OCI-LY7 (cell line): ENCODE data around the gene XK. TPM values are rescaled to one million over a fixed set of nuclear protein-coding genes. Genes with fewer than 3 reads are reported as not detected.
A peak's percentile ranks its signal among the peaks of the same experiment; 100 is the strongest.
"Not testable (repeated sequence)": the region's sequence is repeated elsewhere in the genome, so short reads cannot be mapped to it uniquely, and the experiment has no call there.

ENCODE experiments used
- BruUV-seq: library from RNA; stranded (reverse); fragments of 400-500 nt; replicated peaks from 2 replicates; lab custom pipeline; 2021; lab: Mats Ljungman, UMichigan
- CTCF ChIA-PET: fragments of 300-600 bp; sonication (Branson Sonifier 250); formaldehyde crosslinking; loops from one replicate; lab custom pipeline; 2022; ENCODE audit warnings: antibody characterized with exemption; ENCODE audit not compliant: unreplicated experiment; lab: Charles Lee
- POLR2A ChIA-PET: fragments of 300-600 bp; sonication (Branson Sonifier 250); formaldehyde crosslinking; loops from one replicate; lab custom pipeline; 2022; ENCODE audit warnings: antibody characterized with exemption; lab: Charles Lee
- DNase-seq: peaks from one replicate; pipeline ENCODE4 v3.0.0-alpha.2; 2015; ENCODE audit warnings: low spot score
- H2AFZ ChIP-seq: fragments of 200-600 bp; sonication (generic), shearing (Covaris generic); 2 replicates; pipeline ENCODE4 v1.6.1; 2014; ENCODE audit warnings: mild to moderate bottlenecking, antibody characterized with exemption, low read length, moderate library complexity
- H3K27ac ChIP-seq: fragments of 200-600 bp; sonication (generic); 2 replicates; pipeline ENCODE4 v1.5.1; 2014; ENCODE audit warnings: mixed run types, low read depth, mild to moderate bottlenecking, moderate library complexity, low read length, inconsistent platforms; ENCODE audit not compliant: poor library complexity, severe bottlenecking
- H3K36me3 ChIP-seq: fragments of 200-600 bp; sonication (generic); 2 replicates; pipeline ENCODE4 v1.6.1; 2014; ENCODE audit warnings: mild to moderate bottlenecking, antibody characterized with exemption, low read length, moderate library complexity, mixed read lengths; ENCODE audit not compliant: insufficient read depth
- H3K4me1 ChIP-seq: fragments of 200-600 bp; sonication (generic); 2 replicates; pipeline ENCODE4 v1.5.1; 2014; ENCODE audit warnings: mild to moderate bottlenecking, low read length; ENCODE audit not compliant: insufficient read depth, poor library complexity, severe bottlenecking
- H3K4me2 ChIP-seq: fragments of 200-600 bp; sonication (generic); 2 replicates; pipeline ENCODE4 v1.6.1; 2014; ENCODE audit warnings: mild to moderate bottlenecking, low read length
- H3K4me3 ChIP-seq: fragments of 200-600 bp; sonication (generic); 2 replicates; pipeline ENCODE4 v1.5.1; 2014; ENCODE audit warnings: mild to moderate bottlenecking, low read depth, low read length; ENCODE audit not compliant: poor library complexity, severe bottlenecking
- H3K79me2 ChIP-seq: fragments of 200-600 bp; sonication (generic); 2 replicates; pipeline ENCODE4 v1.6.1; 2016; ENCODE audit warnings: low read depth, mild to moderate bottlenecking, low read length, moderate library complexity, mixed read lengths; ENCODE audit not compliant: insufficient read depth
- H3K9me2 ChIP-seq: fragments of 200-600 bp; sonication (generic); 2 replicates; pipeline ENCODE4 v1.6.1; 2016; ENCODE audit warnings: mild to moderate bottlenecking, low read length, mixed read lengths; ENCODE audit not compliant: insufficient read depth
- H3K9me3 ChIP-seq: fragments of 200-600 bp; sonication (generic); 2 replicates; pipeline ENCODE4 v1.6.1; 2014; ENCODE audit warnings: mild to moderate bottlenecking, mixed run types, low read length, mixed read lengths
- H4K20me1 ChIP-seq: fragments of 200-600 bp; sonication (generic); 2 replicates; pipeline ENCODE4 v1.6.1; 2014; ENCODE audit warnings: mild to moderate bottlenecking, antibody characterized with exemption, low read length, moderate library complexity, mixed read lengths; ENCODE audit not compliant: insufficient read depth
- EZH2phosphoT487 ChIP-seq: fragments of 200-600 bp; sonication (generic); IDR thresholded peaks from 2 replicates; pipeline ENCODE4 v1.6.1; 2018; ENCODE audit warnings: low read depth, borderline replicate concordance, mild to moderate bottlenecking, mixed run types, antibody characterized with exemption, low read length, moderate library complexity, mixed read lengths
- intact Hi-C: fragments of 100-400 bp; cut with micrococcal nuclease; formaldehyde crosslinking; loops from one replicate; pipeline ENCODE4 v1.10.0; 2022; ENCODE audit not compliant: unreplicated experiment
- total RNA-seq, 2 experiments: library from RNA; depleted of rRNA in 1 of 2; stranded (reverse); fragments of >200 nt in 1 of 2; shearing (Covaris generic) in 1 of 2; gene quantifications; 2 replicates each; pipeline ENCODE4 v1.2.3, GENCODE V29; 2014 to 2022
- TF ChIP-seq, protein P1 (sequence below): fragments of 200-600 bp; sonication (generic); conservative IDR thresholded peaks from 2 replicates; pipeline ENCODE4 v1.5.1; 2014; ENCODE audit warnings: mild to moderate bottlenecking, antibody characterized with exemption, low read length, moderate library complexity, mixed read lengths

Gene XK
- total RNA-seq, 2 experiments from 2014 or later: 0.70 TPM; not detected in 1

DNA sequence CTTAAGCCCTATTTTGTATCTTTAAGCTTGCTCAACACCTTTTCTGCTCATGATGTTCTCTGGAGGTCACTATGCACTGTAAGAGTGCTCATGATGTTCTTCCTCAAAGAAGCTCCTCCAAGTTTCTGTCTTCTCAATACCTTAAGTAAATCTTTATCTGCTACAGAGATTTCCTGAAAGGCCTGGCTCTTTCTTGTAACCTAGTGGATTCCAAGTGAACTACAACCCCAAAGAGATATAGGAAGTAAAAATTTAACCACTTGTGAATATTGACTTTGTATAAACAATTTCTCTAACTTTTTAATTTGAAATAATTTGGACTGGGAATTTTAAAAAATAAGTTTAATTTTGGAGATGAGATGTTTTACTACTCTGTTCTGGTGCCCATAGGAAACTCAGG lies 39.3 kb upstream of the XK start:
- H2AFZ ChIP-seq: no peak overlapping the region
- CTCF ChIA-PET: no interaction called here
- H3K4me1 ChIP-seq: no peaks in the 10 kb centered on the region
- intact Hi-C loops: no loop called here
- H4K20me1 ChIP-seq: no peaks in the 10 kb centered on the region
- H3K4me2 ChIP-seq: no peak overlapping the region
- no peaks in the 10 kb centered on the region for H3K9me3 ChIP-seq
- no peaks in the 10 kb centered on the region for H3K79me2 ChIP-seq
- H3K9me2 ChIP-seq: no peaks in the 10 kb centered on the region
- H3K4me3 ChIP-seq: no peak overlapping the region
- H3K36me3 ChIP-seq: no peaks in the 10 kb centered on the region
- no peak overlapping the region for H3K27ac ChIP-seq
- no peak for TF ChIP-seq EZH2phosphoT487
- TF ChIP-seq, protein P1, sequence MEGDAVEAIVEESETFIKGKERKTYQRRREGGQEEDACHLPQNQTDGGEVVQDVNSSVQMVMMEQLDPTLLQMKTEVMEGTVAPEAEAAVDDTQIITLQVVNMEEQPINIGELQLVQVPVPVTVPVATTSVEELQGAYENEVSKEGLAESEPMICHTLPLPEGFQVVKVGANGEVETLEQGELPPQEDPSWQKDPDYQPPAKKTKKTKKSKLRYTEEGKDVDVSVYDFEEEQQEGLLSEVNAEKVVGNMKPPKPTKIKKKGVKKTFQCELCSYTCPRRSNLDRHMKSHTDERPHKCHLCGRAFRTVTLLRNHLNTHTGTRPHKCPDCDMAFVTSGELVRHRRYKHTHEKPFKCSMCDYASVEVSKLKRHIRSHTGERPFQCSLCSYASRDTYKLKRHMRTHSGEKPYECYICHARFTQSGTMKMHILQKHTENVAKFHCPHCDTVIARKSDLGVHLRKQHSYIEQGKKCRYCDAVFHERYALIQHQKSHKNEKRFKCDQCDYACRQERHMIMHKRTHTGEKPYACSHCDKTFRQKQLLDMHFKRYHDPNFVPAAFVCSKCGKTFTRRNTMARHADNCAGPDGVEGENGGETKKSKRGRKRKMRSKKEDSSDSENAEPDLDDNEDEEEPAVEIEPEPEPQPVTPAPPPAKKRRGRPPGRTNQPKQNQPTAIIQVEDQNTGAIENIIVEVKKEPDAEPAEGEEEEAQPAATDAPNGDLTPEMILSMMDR: peak; percentile 47; the same call in 1 of the 2 replicates
- no TSS peak for BruUV-seq
- POLR2A ChIA-PET: interaction anchor here (0.7 kb wide), 1 partner anchor 42 kb away, joined by 3 read pairs; no protein-coding TSS in a partner anchor
- no peak for DNase-seq

DNA sequence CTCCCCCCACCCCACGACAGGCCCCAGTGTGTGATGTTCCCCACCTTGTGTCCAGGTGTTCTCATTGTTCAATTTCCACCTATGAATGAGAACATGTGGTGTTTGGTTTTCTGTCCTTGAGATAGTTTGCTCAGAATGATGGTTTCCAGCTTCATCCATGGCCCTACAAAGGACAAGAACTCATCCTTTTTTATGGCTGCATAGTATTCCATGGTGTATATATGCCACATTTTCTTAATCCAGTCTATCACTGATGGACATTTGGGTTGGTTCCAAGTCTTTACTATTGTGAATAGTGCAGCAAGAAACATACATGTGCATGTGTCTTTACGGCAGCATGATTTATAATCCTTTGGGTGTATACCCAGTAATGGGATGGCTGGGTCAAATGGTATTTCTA lies 34.7 kb upstream of the XK start:
- H2AFZ ChIP-seq, BruUV-seq, intact Hi-C loops, H3K9me3 ChIP-seq, H4K20me1 ChIP-seq, DNase-seq, H3K36me3 ChIP-seq, H3K4me1 ChIP-seq, H3K9me2 ChIP-seq, H3K4me2 ChIP-seq, H3K79me2 ChIP-seq, H3K4me3 ChIP-seq, POLR2A ChIA-PET, CTCF ChIA-PET, H3K27ac ChIP-seq: not testable (repeated sequence)

DNA sequence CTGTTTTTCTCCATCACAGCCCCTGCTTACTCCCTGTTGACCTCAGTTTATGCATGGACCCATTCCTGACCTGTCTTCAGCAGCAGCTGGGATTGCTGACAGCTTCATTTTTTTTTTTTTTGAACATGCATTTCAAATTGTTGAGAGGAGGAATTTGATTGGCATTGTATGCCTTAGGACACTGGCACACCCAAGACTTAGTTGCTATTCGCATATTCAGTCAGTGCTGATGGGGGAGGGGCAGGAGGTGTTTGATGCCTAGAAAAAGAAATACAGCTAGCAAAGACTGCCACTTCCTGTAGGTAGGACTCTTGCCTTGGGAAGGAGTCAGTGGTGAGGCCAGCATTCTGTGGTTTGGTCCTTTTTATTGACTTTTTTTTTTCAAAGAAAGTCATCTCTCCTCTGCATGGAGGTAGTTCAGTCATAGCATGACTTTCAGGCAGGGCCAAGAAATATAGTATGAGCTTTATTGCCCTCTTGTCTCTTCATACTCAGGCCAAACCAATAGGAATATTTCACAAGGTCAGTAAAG lies 33.6 kb upstream of the XK start:
- no TSS peak for BruUV-seq
- no peak for DNase-seq
- H2AFZ ChIP-seq: no peak overlapping the region
- TF ChIP-seq EZH2phosphoT487: no peak
- TF ChIP-seq, protein P1: no peak
- H3K4me1 ChIP-seq: no peaks in the 10 kb centered on the region
- intact Hi-C loops: no loop called here
- CTCF ChIA-PET: no interaction called here
- no peaks in the 10 kb centered on the region for H3K9me3 ChIP-seq
- H3K36me3 ChIP-seq: no peaks in the 10 kb centered on the region
- no peak overlapping the region for H3K27ac ChIP-seq
- H3K9me2 ChIP-seq: no peaks in the 10 kb centered on the region
- H3K79me2 ChIP-seq: no peaks in the 10 kb centered on the region
- no peak overlapping the region for H3K4me3 ChIP-seq
- POLR2A ChIA-PET: interaction anchor here (0.6 kb wide), 1 partner anchor 354 kb away, joined by 3 read pairs; no protein-coding TSS in a partner anchor
- no peak overlapping the region for H3K4me2 ChIP-seq
- no peaks in the 10 kb centered on the region for H4K20me1 ChIP-seq
